Heart left ventricle (tissue), 16 donors: ENCODE data around the gene NDUFV1. TPM values are rescaled to one million over a fixed set of nuclear protein-coding genes. Genes with fewer than 3 reads are reported as not detected.
"Not testable (repeated sequence)": the region's sequence is repeated elsewhere in the genome, so short reads cannot be mapped to it uniquely, and the experiment has no call there.

Experiments used
- ATAC-seq, 4 donors: fragments of 200-7000 bp; cut with Tn5 transposase; one replicate each; pipeline ENCODE4 v1.9.1; 2020 to 2022; ENCODE audit warnings: moderate library complexity in 4 of 4, mild to moderate bottlenecking in 3 of 4, moderate number of reproducible peaks in 1 of 4
- DNase-seq, 5 donors: peaks; one replicate each; pipeline ENCODE4 v3.0.0-alpha.2; 2020
- H3K27ac ChIP-seq, 12 donors: fragments of 200-600 bp; sonication (generic) in 4 of 12; one replicate each; pipeline versions ENCODE4 v1.5.0 to v1.8.0; 2016 to 2022; ENCODE audit warnings: mild to moderate bottlenecking in 2 of 12
- H3K27me3 ChIP-seq, 9 donors: fragments of 200-600 bp; sonication (generic) in 2 of 9; one replicate each; pipeline versions ENCODE4 v1.5.1 to v1.8.0; 2016 to 2022; ENCODE audit warnings: mild to moderate bottlenecking in 3 of 9
- H3K36me3 ChIP-seq, 9 donors: fragments of 200-600 bp; sonication (generic) in 2 of 9; one replicate each; pipeline versions ENCODE4 v1.5.0 to v1.8.0; 2018 to 2022; ENCODE audit warnings: mild to moderate bottlenecking in 2 of 9
- H3K4me1 ChIP-seq, 12 donors: fragments of 200-600 bp; sonication (generic) in 4 of 12; one replicate each; pipeline versions ENCODE4 v1.5.0 to v1.8.0; 2016 to 2022; ENCODE audit warnings: mild to moderate bottlenecking in 3 of 12
- H3K4me3 ChIP-seq, 12 donors: fragments of 200-600 bp; sonication (generic) in 4 of 12; one replicate each; pipeline versions ENCODE4 v1.5.0 to v1.8.0; 2017 to 2022; ENCODE audit warnings: mild to moderate bottlenecking in 9 of 12, moderate library complexity in 4 of 12
- H3K9me3 ChIP-seq, 12 donors: fragments of 200-600 bp; sonication (generic) in 4 of 12; one replicate each; pipeline versions ENCODE4 v1.5.0 to v1.8.0; 2016 to 2022; ENCODE audit warnings: mild to moderate bottlenecking in 1 of 12
- CTCF ChIP-seq, 12 donors: fragments of 200-600 bp; sonication (generic) in 4 of 12; IDR thresholded peaks; one replicate each; pipeline versions ENCODE4 v1.5.0 to v1.8.0; 2018 to 2022; ENCODE audit warnings: antibody characterized with exemption in 12 of 12, mild to moderate bottlenecking in 5 of 12
- POLR2A ChIP-seq, 2 donors: fragments of 450-650 bp; IDR thresholded peaks; one replicate each; pipeline ENCODE4 v1.6.1; 2017; ENCODE audit warnings: antibody characterized with exemption in 2 of 2, mild to moderate bottlenecking in 2 of 2, moderate library complexity in 2 of 2
- WGBS, 4 donors: extraction: QIAGEN DNeasy Blood & Tissue Kit in 2 of 4; methylation state at CpG; one replicate each; pipeline versions ENCODE4 v1.1.5 to v1.1.7; 2013 to 2018; 5-methylcytosine and 5-hydroxymethylcytosine counted together
- intact Hi-C, 10 donors: fragments of 100-400 bp; cut with DNase I; formaldehyde crosslinking; loops; one replicate each; pipeline versions ENCODE4 v1.11.1 to v1.14.2; 2022
- polyA plus RNA-seq, 2 donors: library from polyadenylated mRNA; stranded (reverse); fragments of 200-250 nt; gene quantifications; one replicate each; pipeline ENCODE4 v1.2.3, GENCODE V29; 2013
- total RNA-seq, 9 donors: library from RNA; depleted of rRNA in 2 of 9; stranded (reverse); fragments of >200 nt in 2 of 9; fragmentation: NEBNext Ultra II Directional in 3 of 9; extraction: Animal tissue kit (Norgen Biotek cat#: 25700) in 3 of 9; gene quantifications; one replicate each; pipeline versions ENCODE4 v1.1.0 to v1.2.4, GENCODE V29; 2016 to 2023
- donor health status: ischemic (EF 13 %, LVEDD 7.1; RV severe dilation, severe dysfunction).
- donor health status: healthy with polysubstance abuse.
- donor health status: DM: no; HTN: yes; CAD: no.
- donor health status: DM: no; HTN: no; CAD: no.
- donor health status: ischemic (EF 25% LVEDD 6.9; RV normal size, moderate dysfunction).
- donor health status: ischemic (EF 25% LVEDD 5.7; RV mildly dilated, moderate dysfunction).
- donor health status: healthy.
- donor health status: DM: yes; HTN: yes; CAD: no.
- donor health status: ischemic (EF 35%, LVEDD 5.7; RV mildly dilated, moderate dysfunction).
- donor health status: nonischemic (EF 11% LVEDD 7.7; RV severe dilation, severe dysfunction).
- donor health status: DM: yes; HTN: yes; CAD: no.
- donor health status: PGD.
- donor health status: ischemic (EF 29% LVEDD 5.4; RV normal size, mild dysfunction).
- donor health status: nonischemic (EF 23%, LVEDD 6.1; RV moderate dilation, normal function).

NDUFV1 gene
- total and polyA plus RNA-seq, 11 donors = 340 to 897 (median 540) TPM

- Histone ChIP-seq H3K9me3 (no peaks in the 10 kb centered on the region), H3K27ac (no peak overlapping the region), H3K27me3 (peaks cover 0 to 13% (median 3%) of the 10 kb centered on the region in 9 donors), H3K4me1 (peaks cover 0 to 19% (median 7%) of the 10 kb centered on the region in 12 donors), H3K36me3 (no peaks in the 10 kb centered on the region), H3K4me3 (no peak overlapping the region)
- ATAC-seq (no peak), DNase-seq (no peak)
- TF ChIP-seq CTCF (IDR thresholded peaks at IDR 0.05) (no peak), POLR2A (IDR thresholded peaks at IDR 0.05) (no peak)
- 78 to 93% (median 84%) methylated on average over 4 of the region's 4 CpGs for WGBS, 4 donors
- intact Hi-C loops = loop anchor here in 2 of 10 donors (10.0 kb wide), 2 partner anchors 160 to 170 kb away; no protein-coding TSS in a partner anchor
Measured at GRCh38 chr11:67635231-67635521, 28.4 kb downstream of the NDUFV1 start.

DNA sequence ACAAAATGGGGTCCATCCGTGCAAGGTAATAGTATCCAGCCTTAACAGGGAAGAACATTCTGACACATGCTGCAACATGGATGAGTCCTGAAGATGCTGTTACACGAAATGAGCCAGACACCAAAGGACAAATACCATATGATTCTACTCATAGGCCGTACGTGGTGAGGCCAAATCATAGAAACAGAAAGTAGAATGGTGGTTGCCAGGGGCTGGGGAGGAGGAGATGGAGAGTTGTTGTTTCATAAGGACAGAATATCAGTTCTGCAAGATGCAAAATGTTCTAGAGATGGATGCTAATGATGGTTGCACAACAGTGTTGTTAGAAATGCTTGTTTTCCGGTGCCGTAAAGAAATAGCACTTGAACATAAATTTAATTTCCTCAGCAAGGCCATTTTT is 30.2 kb downstream of the NDUFV1 start:
- Histone ChIP-seq H3K9me3 (no peaks in the 10 kb centered on the region), H3K4me3 (no peak overlapping the region), H3K27me3 (peaks cover 0 to 21% (median 7%) of the 10 kb centered on the region in 9 donors), H3K36me3 (no peaks in the 10 kb centered on the region), H3K27ac (no peak overlapping the region), H3K4me1 (peaks cover 0 to 8% (median 0%) of the 10 kb centered on the region in 12 donors)
- no peak for DNase-seq
- no peak for TF ChIP-seq CTCF (IDR thresholded peaks at IDR 0.05)
- no peak for TF ChIP-seq POLR2A (IDR thresholded peaks at IDR 0.05)
- intact Hi-C loops = loop anchor here in 2 of 10 donors (10.0 kb wide), 2 partner anchors 158 to 168 kb away; no protein-coding TSS in a partner anchor
- ATAC-seq = no peak
- 80 to 88% (median 83%) methylated on average over 6 of the region's 6 CpGs for WGBS, 4 donors

DNA sequence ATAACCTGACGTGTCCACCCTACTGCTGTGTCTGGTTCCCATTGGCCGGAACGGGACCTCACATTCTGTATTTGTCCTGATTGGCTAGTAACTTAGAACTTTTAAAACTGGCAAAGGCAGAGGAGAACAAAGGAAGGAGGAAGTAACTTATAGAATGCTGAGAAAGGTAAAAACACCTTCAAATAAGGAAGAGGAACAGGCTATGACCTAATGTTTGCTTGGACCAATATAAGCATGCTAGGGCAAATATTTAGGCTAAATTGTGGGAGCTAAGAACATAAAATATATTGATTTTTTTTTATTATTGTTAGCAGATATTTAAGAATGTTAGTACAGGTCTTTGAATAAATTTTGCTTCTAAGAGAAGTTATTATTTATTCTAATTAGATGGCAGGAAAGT is 30.7 kb downstream of the NDUFV1 start:
- not testable (repeated sequence) for ATAC-seq, H3K36me3 ChIP-seq, H3K4me1 ChIP-seq, H3K27ac ChIP-seq, H3K9me3 ChIP-seq, H3K4me3 ChIP-seq, DNase-seq
- 84 to 91% (median 88%) methylated on average over 3 of the region's 3 CpGs for WGBS, 4 donors
- H3K27me3 ChIP-seq = peaks cover 0 to 21% (median 7%) of the 10 kb centered on the region in 9 donors
- intact Hi-C loops = loop anchor here in 2 of 10 donors (10.0 kb wide), 2 partner anchors 157 to 167 kb away; no protein-coding TSS in a partner anchor

- WGBS, 4 donors = 84 to 89% (median 87%) methylated on average over 16 to 24 of the region's 24 CpGs
- intact Hi-C loops = loop anchor here in 2 of 10 donors (10.0 kb wide), 2 partner anchors 156 to 166 kb away; no protein-coding TSS in a partner anchor
Measured at GRCh38 chr11:67638535-67639437, 32.0 kb downstream of the NDUFV1 start.

More at GRCh38 chr11:67638535-67639437, 32.0 kb downstream of the NDUFV1 start:
- H3K36me3 ChIP-seq = no peaks in the 10 kb centered on the region
- DNase-seq = no peak
- no peaks in the 10 kb centered on the region for H3K4me1 ChIP-seq
- H3K27ac ChIP-seq = no peak overlapping the region
- no peak for ATAC-seq
- peaks cover 0 to 4% (median 0%) of the 10 kb centered on the region in 12 donors for H3K9me3 ChIP-seq
- TF ChIP-seq CTCF (IDR thresholded peaks at IDR 0.05) (no peak), POLR2A (IDR thresholded peaks at IDR 0.05) (no peak)
- peaks cover 0 to 21% (median 7%) of the 10 kb centered on the region in 9 donors for H3K27me3 ChIP-seq
- H3K4me3 ChIP-seq = no peak overlapping the region
